Body of pancreas (tissue), 4 donors: ENCODE data around the gene MAP2K1. TPM values are rescaled to one million over a fixed set of nuclear protein-coding genes. Genes with fewer than 3 reads are reported as not detected.

Experiments
- ATAC-seq: fragments of 150-250 bp; one replicate; pipeline ENCODE4 v1.9.1; 2016
- DNase-seq, 4 donors: peaks; one replicate each; pipeline ENCODE4 v3.0.0-alpha.2; 2019
- H3K27ac ChIP-seq, 4 donors: fragments of 200-600 bp; sonication (generic); 1 replicate in 3 of 4; 2 replicates in 1 of 4; pipeline versions ENCODE4 v1.5.1 to v1.6.1; 2016 to 2019; ENCODE audit warnings: mild to moderate bottlenecking in 1 of 4, mixed read lengths in 1 of 4, moderate library complexity in 1 of 4
- H3K27me3 ChIP-seq, 2 donors: fragments of 200-600 bp; sonication (generic); one replicate each; pipeline ENCODE4 v1.6.0; 2016; ENCODE audit warnings: mild to moderate bottlenecking in 1 of 2
- H3K36me3 ChIP-seq, 2 donors: fragments of 200-600 bp; sonication (generic); replicated peaks in 1 of 2; 2 replicates each; pipeline ENCODE4 v1.5.1; 2016; ENCODE audit warnings: low read depth in 2 of 2; ENCODE audit not compliant: insufficient read depth in 1 of 2
- H3K4me1 ChIP-seq: fragments of 200-600 bp; sonication (generic); one replicate; pipeline ENCODE4 v1.6.0; 2016
- H3K4me3 ChIP-seq, 2 donors: fragments of 200-600 bp; sonication (generic); 1 replicate in 1 of 2; 2 replicates in 1 of 2; pipeline ENCODE4 v1.5.1; 2016 to 2019
- H3K9me3 ChIP-seq, 3 donors: fragments of 200-600 bp; sonication (generic); 1 replicate in 2 of 3; 2 replicates in 1 of 3; pipeline ENCODE4 v1.5.1; 2016
- CTCF ChIP-seq, 7 experiments: fragments of 450-650 bp in 4 of 7; fragments of 200-600 bp in 3 of 7; sonication (generic) in 3 of 7; IDR thresholded peaks; one replicate each; pipeline ENCODE4 v1.5.1; 2016 to 2019; ENCODE audit warnings: antibody characterized with exemption in 7 of 7
- POLR2A ChIP-seq, 3 donors: fragments of 450-650 bp; IDR thresholded peaks; one replicate each; pipeline ENCODE4 v1.6.1; 2016; ENCODE audit warnings: antibody characterized with exemption in 3 of 3, mild to moderate bottlenecking in 2 of 3
- WGBS, 2 donors: methylation state at CpG; one replicate each; pipeline ENCODE4 v1.1.5; 2017; 5-methylcytosine and 5-hydroxymethylcytosine counted together
- intact Hi-C: fragments of 100-400 bp; cut with DNase I; formaldehyde crosslinking; loops from one replicate; pipeline ENCODE4 v1.15.1; 2023
- total RNA-seq, 2 donors: library from RNA; depleted of rRNA; stranded (reverse); fragments of >200 nt; gene quantifications; one replicate each; pipeline ENCODE4 v1.1.0, GENCODE V29; 2016

The MAP2K1 gene
- total RNA-seq, 2 donors from 2014 or later: 25.2 to 29.0 TPM

DNA sequence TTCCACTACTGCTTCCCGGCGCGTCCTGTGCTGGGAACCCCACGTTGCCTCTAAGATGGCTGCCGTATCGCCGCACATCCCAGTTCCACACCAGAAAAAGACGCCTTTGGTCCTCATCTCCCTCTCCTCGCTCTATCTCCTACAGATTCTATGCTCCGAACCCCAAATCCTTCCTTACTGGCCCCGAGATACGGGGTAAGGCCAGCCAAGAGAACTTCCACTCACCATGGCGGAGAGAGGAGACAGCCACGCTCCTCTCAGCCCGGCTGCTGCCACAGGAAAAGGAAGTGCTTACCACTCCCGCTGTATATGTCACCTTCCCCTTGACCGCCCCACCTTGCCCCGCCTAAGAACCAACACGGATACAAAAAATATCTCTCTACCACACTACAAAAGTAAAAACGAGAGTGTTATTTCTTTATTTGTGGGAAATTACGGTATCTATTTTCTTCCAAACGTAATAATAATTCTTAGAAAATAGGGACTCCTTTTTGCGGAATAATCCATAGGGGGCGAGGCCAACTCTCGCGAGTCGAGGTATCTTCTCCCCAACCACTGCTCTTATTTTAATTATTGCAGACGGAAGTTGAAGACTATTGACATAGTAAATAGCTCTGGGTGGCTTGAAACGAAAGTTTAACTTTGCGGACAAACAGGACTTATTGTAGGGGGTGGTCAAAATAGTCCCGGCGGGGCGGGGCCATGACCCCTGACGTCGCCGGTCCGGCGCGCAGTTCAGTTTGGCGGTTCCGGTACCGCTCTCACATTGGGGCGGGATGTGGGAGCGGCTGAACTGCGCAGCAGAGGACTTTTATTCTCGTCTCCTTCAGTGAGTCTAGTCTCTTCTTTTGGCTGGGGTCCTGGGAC is 118.1 kb downstream of the MAP2K1 start, which contains the start of the genes RPL4 and ZWILCH:
TSS of gene RPL4 (minus strand) at position 293 of the 867 bp plus-strand sequence. CDS start at position 228, 65 bp downstream.
TSS of gene ZWILCH (plus strand) at position 764 of the 867 bp plus-strand sequence. CDS start at position 777, 13 bp downstream.
- TF ChIP-seq CTCF (IDR thresholded peaks at IDR 0.05) (peak in 2 of 7 experiments; percentile 19 to 26), POLR2A (IDR thresholded peaks at IDR 0.05) (peak; percentile 82 to 99 (median 98))
- Histone ChIP-seq H3K27me3 (no peaks in the 10 kb centered on the region), H3K4me1 (peaks cover 27% of the 10 kb centered on the region), H3K9me3 (no peaks in the 10 kb centered on the region), H3K4me3 (peak within 1 kb of the TSS; percentile 64 to 92), H3K27ac (peak within 1 kb of the TSS; percentile 64 to 95 (median 92)), H3K36me3 (peaks cover 7 to 20% of the 10 kb centered on the region in 2 donors)
- peak; percentile 73 to 83 (median 80) for DNase-seq
- WGBS, 2 donors: 0 to 1% methylated on average over 36 to 46 of the region's 46 CpGs
- intact Hi-C loops: no loop called here
- ATAC-seq: peak; percentile 88

GRCh38 chr15:66505430-66505811 is 118.7 kb downstream of the MAP2K1 start:
- Histone ChIP-seq H3K27ac (peak overlapping the region; percentile 64 to 95 (median 92)), H3K4me1 (peaks cover 27% of the 10 kb centered on the region), H3K9me3 (no peaks in the 10 kb centered on the region), H3K27me3 (no peaks in the 10 kb centered on the region), H3K36me3 (peaks cover 1 to 14% of the 10 kb centered on the region in 2 donors), H3K4me3 (peak overlapping the region; percentile 64 to 92)
- intact Hi-C loops: no loop called here
- ATAC-seq: no peak
- TF ChIP-seq POLR2A (IDR thresholded peaks at IDR 0.05): peak in 1 of 3 donors; percentile 42
- no peak for TF ChIP-seq CTCF (IDR thresholded peaks at IDR 0.05)
- WGBS, 2 donors: 0 to 1% methylated on average over 13 of the region's 13 CpGs
- DNase-seq: no peak

GRCh38 chr15:66505818-66506217 is 119.1 kb downstream of the MAP2K1 start:
- DNase-seq (no peak), ATAC-seq (no peak)
- Histone ChIP-seq H3K36me3 (peaks cover 0 to 10% of the 10 kb centered on the region in 2 donors), H3K27ac (peak overlapping the region; percentile 64 to 95 (median 92)), H3K27me3 (no peaks in the 10 kb centered on the region), H3K4me3 (no peak overlapping the region), H3K4me1 (peaks cover 27% of the 10 kb centered on the region), H3K9me3 (no peaks in the 10 kb centered on the region)
- 33 to 34% methylated on average over 4 of the region's 4 CpGs for WGBS, 2 donors
- intact Hi-C loops: no loop called here
- TF ChIP-seq POLR2A (IDR thresholded peaks at IDR 0.05) (no peak), CTCF (IDR thresholded peaks at IDR 0.05) (no peak)

- Histone ChIP-seq H3K36me3 (no peaks in the 10 kb centered on the region), H3K4me1 (peaks cover 10% of the 10 kb centered on the region), H3K27ac (no peak overlapping the region), H3K4me3 (no peak overlapping the region), H3K9me3 (no peaks in the 10 kb centered on the region), H3K27me3 (no peaks in the 10 kb centered on the region)
- DNase-seq (no peak), ATAC-seq (no peak)
- 86 to 91% methylated on average over 3 of the region's 3 CpGs for WGBS, 2 donors
- intact Hi-C loops: no loop called here
- no peak for TF ChIP-seq POLR2A (IDR thresholded peaks at IDR 0.05)
- TF ChIP-seq CTCF (IDR thresholded peaks at IDR 0.05): no peak
Observed at GRCh38 chr15:66508293-66508883, 121.7 kb downstream of the MAP2K1 start.
